Measurements from ENCODE around the gene CCDC14.

DNA sequence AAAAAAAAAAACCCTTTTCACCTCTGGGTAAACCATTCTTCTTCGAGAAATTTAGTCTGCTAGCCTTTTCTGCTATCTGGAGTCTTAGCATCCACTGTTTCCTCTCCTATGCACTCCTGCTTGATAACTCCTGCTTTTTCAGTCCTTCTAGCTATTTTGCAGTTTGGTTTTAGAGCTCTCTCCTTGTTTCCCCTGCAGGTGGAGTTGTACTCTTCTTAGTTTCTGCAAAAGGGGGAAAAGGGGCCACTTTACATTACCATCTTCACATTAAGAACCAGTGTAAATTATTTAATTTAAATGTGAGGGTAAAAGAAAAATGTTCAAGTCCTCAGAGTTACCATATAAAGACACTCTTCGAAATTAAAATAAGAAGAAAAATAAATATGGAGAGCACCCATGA lies 53.3 kb downstream of the CCDC14 start:
- TF ChIP-seq, protein P1, sequence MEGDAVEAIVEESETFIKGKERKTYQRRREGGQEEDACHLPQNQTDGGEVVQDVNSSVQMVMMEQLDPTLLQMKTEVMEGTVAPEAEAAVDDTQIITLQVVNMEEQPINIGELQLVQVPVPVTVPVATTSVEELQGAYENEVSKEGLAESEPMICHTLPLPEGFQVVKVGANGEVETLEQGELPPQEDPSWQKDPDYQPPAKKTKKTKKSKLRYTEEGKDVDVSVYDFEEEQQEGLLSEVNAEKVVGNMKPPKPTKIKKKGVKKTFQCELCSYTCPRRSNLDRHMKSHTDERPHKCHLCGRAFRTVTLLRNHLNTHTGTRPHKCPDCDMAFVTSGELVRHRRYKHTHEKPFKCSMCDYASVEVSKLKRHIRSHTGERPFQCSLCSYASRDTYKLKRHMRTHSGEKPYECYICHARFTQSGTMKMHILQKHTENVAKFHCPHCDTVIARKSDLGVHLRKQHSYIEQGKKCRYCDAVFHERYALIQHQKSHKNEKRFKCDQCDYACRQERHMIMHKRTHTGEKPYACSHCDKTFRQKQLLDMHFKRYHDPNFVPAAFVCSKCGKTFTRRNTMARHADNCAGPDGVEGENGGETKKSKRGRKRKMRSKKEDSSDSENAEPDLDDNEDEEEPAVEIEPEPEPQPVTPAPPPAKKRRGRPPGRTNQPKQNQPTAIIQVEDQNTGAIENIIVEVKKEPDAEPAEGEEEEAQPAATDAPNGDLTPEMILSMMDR (IDR thresholded peaks at IDR 0.05; ENCODE audit: low read depth, low read length, poor library complexity, severe bottlenecking) = peak; percentile 15
- no peak for TF ChIP-seq EZH2phosphoT487 (IDR thresholded peaks at IDR 0.05; ENCODE audit: borderline replicate concordance, low read length)

Data from DOHH2 (cell line).